ENCODE data around the gene KIAA0825.

KIAA0825 gene

GRCh38 chr5:94429566-94429965 lies 188.8 kb downstream of the KIAA0825 start:
- TF ChIP-seq CTCF (IDR thresholded peaks at IDR 0.05; ENCODE audit: insufficient read depth, low read length, poor library complexity, severe bottlenecking): no peak
- Histone ChIP-seq H3K4me3 (replicated peaks; ENCODE audit: low read depth, low read length) (no peak overlapping the region), H3K27me3 (replicated peaks; ENCODE audit: control insufficient read depth, insufficient read depth, low read length) (no peaks in the 10 kb centered on the region), H3K36me3 (ENCODE audit: control insufficient read depth, insufficient read depth, low read length) (no peaks in the 10 kb centered on the region)
- DNase-seq (ENCODE audit: extremely low read depth, insufficient read length): no peak

- H3K36me3 ChIP-seq (ENCODE audit: control insufficient read depth, insufficient read depth, low read length): no peaks in the 10 kb centered on the region
- DNase-seq (ENCODE audit: extremely low read depth, insufficient read length): no peak
- no peaks in the 10 kb centered on the region for H3K27me3 ChIP-seq (replicated peaks; ENCODE audit: control insufficient read depth, insufficient read depth, low read length)
- TF ChIP-seq CTCF (IDR thresholded peaks at IDR 0.05; ENCODE audit: insufficient read depth, low read length, poor library complexity, severe bottlenecking): no peak
- H3K4me3 ChIP-seq (replicated peaks; ENCODE audit: low read depth, low read length): no peak overlapping the region
Observed at GRCh38 chr5:94425396-94425795, 193.0 kb downstream of the KIAA0825 start.

DNA sequence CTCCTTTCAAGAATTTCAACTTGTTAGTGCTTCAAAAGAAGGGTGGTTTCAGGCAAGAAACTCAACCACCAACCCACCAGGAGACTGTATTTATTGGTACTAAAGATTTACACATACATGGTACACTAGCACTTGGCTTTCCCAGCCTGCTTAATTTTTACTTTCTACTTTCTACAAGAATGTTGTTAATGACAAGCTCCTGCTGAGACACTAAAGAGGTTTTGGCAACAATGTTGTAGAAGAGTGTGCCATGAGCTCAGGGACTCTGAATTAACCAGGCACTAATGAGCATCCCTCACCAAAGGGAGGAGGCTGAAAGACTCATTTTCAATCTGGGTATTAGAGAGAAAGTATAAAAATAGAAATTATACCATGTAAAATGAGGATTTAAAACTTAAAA lies 195.0 kb downstream of the KIAA0825 start:
- Histone ChIP-seq H3K27me3 (replicated peaks; ENCODE audit: control insufficient read depth, insufficient read depth, low read length) (no peaks in the 10 kb centered on the region), H3K4me3 (replicated peaks; ENCODE audit: low read depth, low read length) (no peak overlapping the region), H3K36me3 (ENCODE audit: control insufficient read depth, insufficient read depth, low read length) (no peaks in the 10 kb centered on the region)
- DNase-seq (ENCODE audit: extremely low read depth, insufficient read length): no peak
- no peak for TF ChIP-seq CTCF (IDR thresholded peaks at IDR 0.05; ENCODE audit: insufficient read depth, low read length, poor library complexity, severe bottlenecking)

- no peaks in the 10 kb centered on the region for H3K27me3 ChIP-seq (replicated peaks; ENCODE audit: control insufficient read depth, insufficient read depth, low read length)
- no peaks in the 10 kb centered on the region for H3K36me3 ChIP-seq (ENCODE audit: control insufficient read depth, insufficient read depth, low read length)
- H3K4me3 ChIP-seq (replicated peaks; ENCODE audit: low read depth, low read length): no peak overlapping the region
- no peak for DNase-seq (ENCODE audit: extremely low read depth, insufficient read length)
- no peak for TF ChIP-seq CTCF (IDR thresholded peaks at IDR 0.05; ENCODE audit: insufficient read depth, low read length, poor library complexity, severe bottlenecking)
Observed at GRCh38 chr5:94422812-94423211, 195.6 kb downstream of the KIAA0825 start.

DNA sequence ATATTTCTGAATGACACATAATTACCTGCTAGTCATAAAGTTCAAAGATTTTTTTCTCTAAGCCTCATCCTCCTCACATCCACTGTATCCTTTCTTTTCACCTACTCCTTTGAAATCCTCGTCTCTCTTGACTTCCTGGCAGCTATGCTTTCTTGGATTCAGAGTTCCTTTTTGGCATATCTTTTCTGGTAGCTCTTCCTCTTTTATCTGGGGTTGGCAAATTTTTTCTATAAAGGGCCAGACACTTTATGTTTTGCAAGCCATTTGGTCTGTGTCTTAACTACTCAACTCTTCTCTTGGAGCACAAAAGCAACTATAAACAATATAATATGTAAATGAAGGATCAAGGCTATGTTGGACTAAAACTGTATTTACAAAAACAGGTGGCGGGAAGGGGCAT lies 197.5 kb downstream of the KIAA0825 start:
- no peak for TF ChIP-seq CTCF (IDR thresholded peaks at IDR 0.05; ENCODE audit: insufficient read depth, low read length, poor library complexity, severe bottlenecking)
- DNase-seq (ENCODE audit: extremely low read depth, insufficient read length): no peak
- H3K27me3 ChIP-seq (replicated peaks; ENCODE audit: control insufficient read depth, insufficient read depth, low read length): no peaks in the 10 kb centered on the region

DNA sequence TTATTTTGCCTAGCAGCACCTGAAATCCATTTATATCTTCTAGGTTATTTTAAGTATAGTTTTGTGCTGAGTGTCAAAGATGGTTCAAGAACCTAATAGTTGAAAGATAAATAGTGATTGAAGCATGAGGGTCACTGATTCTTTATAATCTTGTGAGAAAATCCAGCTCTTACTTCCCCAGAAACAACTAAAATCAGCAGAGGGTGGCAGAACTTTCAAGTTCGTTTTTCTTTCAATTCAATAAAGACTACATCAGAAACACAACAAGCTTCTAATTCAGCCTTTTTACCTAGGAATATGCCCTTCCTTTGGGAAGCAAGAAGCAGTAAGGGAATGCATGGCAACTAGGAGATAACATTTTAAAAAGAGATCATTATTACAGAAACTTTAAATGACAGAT lies 202.6 kb downstream of the KIAA0825 start:
- Histone ChIP-seq H3K4me3 (replicated peaks; ENCODE audit: low read depth, low read length) (no peak overlapping the region), H3K27me3 (replicated peaks; ENCODE audit: control insufficient read depth, insufficient read depth, low read length) (no peaks in the 10 kb centered on the region), H3K36me3 (ENCODE audit: control insufficient read depth, insufficient read depth, low read length) (no peaks in the 10 kb centered on the region)
- no peak for DNase-seq (ENCODE audit: extremely low read depth, insufficient read length)
- no peak for TF ChIP-seq CTCF (IDR thresholded peaks at IDR 0.05; ENCODE audit: insufficient read depth, low read length, poor library complexity, severe bottlenecking)

More for the DNA sequence above, 197.5 kb downstream of the KIAA0825 start:
- Histone ChIP-seq H3K36me3 (ENCODE audit: control insufficient read depth, insufficient read depth, low read length) (no peaks in the 10 kb centered on the region), H3K4me3 (replicated peaks; ENCODE audit: low read depth, low read length) (no peak overlapping the region)

All from GM06990 (cell line).